CD14-positive monocyte (primary cell): Measurements from ENCODE around the gene TDRKH. TPM values are rescaled to one million over a fixed set of nuclear protein-coding genes. Genes with fewer than 3 reads are reported as not detected.

Experiments used
- DNase-seq, 3 donors: peaks; one replicate each; pipeline ENCODE4 v3.0.0-alpha.2; 2011 to 2022
- H2AFZ ChIP-seq: 2 replicates; pipeline ENCODE4 v1.6.0; 2012; ENCODE audit warnings: mild to moderate bottlenecking, low read depth, low read length, inconsistent platforms; ENCODE audit not compliant: insufficient read depth, poor library complexity, severe bottlenecking
- H3K27ac ChIP-seq, 2 donors: 1 replicate in 1 of 2; 2 replicates in 1 of 2; pipeline ENCODE4 v1.5.1; 2012 to 2013; ENCODE audit warnings: low read length in 2 of 2, control low read depth in 1 of 2, inconsistent platforms in 1 of 2, low read depth in 1 of 2, mild to moderate bottlenecking in 1 of 2
- H3K27me3 ChIP-seq, 2 donors: one replicate each; pipeline versions ENCODE4 v1.6.0 to v1.6.1; 2011 to 2013; ENCODE audit warnings: low read length in 2 of 2; ENCODE audit not compliant: control insufficient read depth in 2 of 2, insufficient read depth in 2 of 2
- H3K36me3 ChIP-seq, 2 donors: replicated peaks in 1 of 2; 1 replicate in 1 of 2; 2 replicates in 1 of 2; pipeline versions ENCODE4 v1.5.1 to v1.6.1; 2012 to 2013; ENCODE audit warnings: low read length in 2 of 2, control low read depth in 1 of 2, inconsistent platforms in 1 of 2, mild to moderate bottlenecking in 1 of 2; ENCODE audit not compliant: insufficient read depth in 2 of 2, control insufficient read depth in 1 of 2
- H3K4me1 ChIP-seq, 2 donors: 1 replicate in 1 of 2; 2 replicates in 1 of 2; pipeline versions ENCODE4 v1.5.1 to v1.6.1; 2012 to 2013; ENCODE audit warnings: low read length in 2 of 2, control low read depth in 1 of 2, inconsistent platforms in 1 of 2, mild to moderate bottlenecking in 1 of 2, moderate library complexity in 1 of 2; ENCODE audit not compliant: insufficient read depth in 2 of 2, control insufficient read depth in 1 of 2
- H3K4me2 ChIP-seq: replicated peaks from 2 replicates; pipeline ENCODE3; 2012; ENCODE audit warnings: low read length, moderate library complexity, mild to moderate bottlenecking; ENCODE audit not compliant: poor library complexity, severe bottlenecking; ENCODE audit errors: extremely low read depth
- H3K4me3 ChIP-seq, 3 experiments: fragments of 200-600 bp in 1 of 3; sonication (generic) in 1 of 3; replicated peaks in 1 of 3; 1 replicate in 2 of 3; 2 replicates in 1 of 3; pipeline ENCODE4 v1.5.1; 2011 to 2013; ENCODE audit warnings: low read length in 3 of 3, mild to moderate bottlenecking in 3 of 3, control low read depth in 2 of 3, low read depth in 2 of 3, inconsistent platforms in 1 of 3, moderate library complexity in 1 of 3
- H3K79me2 ChIP-seq: 2 replicates; pipeline ENCODE4 v1.6.0; 2012; ENCODE audit warnings: mild to moderate bottlenecking, control low read depth, inconsistent platforms, low read length, moderate library complexity; ENCODE audit not compliant: insufficient read depth
- H3K9ac ChIP-seq: 2 replicates; pipeline ENCODE4 v1.6.0; 2017; ENCODE audit warnings: low read length, mild to moderate bottlenecking; ENCODE audit not compliant: insufficient read depth, poor library complexity, severe bottlenecking
- H3K9me3 ChIP-seq, 2 donors: replicated peaks in 1 of 2; 1 replicate in 1 of 2; 2 replicates in 1 of 2; pipeline versions ENCODE4 v1.5.1 to v1.6.1; 2012 to 2013; ENCODE audit warnings: low read length in 2 of 2, control low read depth in 1 of 2; ENCODE audit not compliant: control insufficient read depth in 1 of 2, insufficient read depth in 1 of 2
- H4K20me1 ChIP-seq: 2 replicates; pipeline ENCODE4 v1.6.0; 2012; ENCODE audit warnings: mild to moderate bottlenecking, low read length, control low read depth, moderate library complexity; ENCODE audit not compliant: insufficient read depth
- H3K27ac Mint-ChIP-seq, 7 donors: one replicate each; pipeline ENCODE4 v1.8.0; 2020; ENCODE audit warnings: mild to moderate bottlenecking in 7 of 7, mixed read lengths in 7 of 7, moderate library complexity in 6 of 7, inconsistent platforms in 2 of 7
- H3K27me3 Mint-ChIP-seq, 3 donors: one replicate each; pipeline ENCODE4 v1.8.0; 2021 to 2022; ENCODE audit warnings: low read depth in 3 of 3, mild to moderate bottlenecking in 3 of 3, mixed read lengths in 3 of 3, moderate library complexity in 3 of 3, inconsistent platforms in 1 of 3
- H3K36me3 Mint-ChIP-seq, 2 donors: one replicate each; pipeline ENCODE4 v1.8.0; 2020; ENCODE audit warnings: mixed read lengths in 2 of 2, inconsistent platforms in 1 of 2, mild to moderate bottlenecking in 1 of 2
- H3K4me1 Mint-ChIP-seq: one replicate; pipeline ENCODE4 v1.8.0; 2020; ENCODE audit warnings: mild to moderate bottlenecking, mixed read lengths
- H3K4me3 Mint-ChIP-seq, 2 donors: one replicate each; pipeline ENCODE4 v1.8.0; 2020; ENCODE audit warnings: mild to moderate bottlenecking in 2 of 2, mixed read lengths in 2 of 2, moderate library complexity in 1 of 2
- H3K9me3 Mint-ChIP-seq, 7 donors: one replicate each; pipeline ENCODE4 v1.8.0; 2020 to 2022; ENCODE audit warnings: mixed read lengths in 7 of 7, mild to moderate bottlenecking in 6 of 7, moderate library complexity in 6 of 7, inconsistent platforms in 2 of 7
- CTCF ChIP-seq: fragments of 200-600 bp; IDR thresholded peaks from one replicate; pipeline ENCODE4 v1.8.0; 2022; ENCODE audit warnings: antibody characterized with exemption, mild to moderate bottlenecking
- WGBS: methylation state at CpG from one replicate; pipeline ENCODE4 v1.1.5; 2013; ENCODE audit warnings: missing lambda C conversion rate; ENCODE audit not compliant: insufficient coverage; 5-methylcytosine and 5-hydroxymethylcytosine counted together
- intact Hi-C, 2 donors: fragments of 100-400 bp; cut with micrococcal nuclease; formaldehyde crosslinking; loops; one replicate each; pipeline versions ENCODE4 v1.15.0 to v1.15.1; 2023
- polyA plus RNA-seq, 3 donors: library from polyadenylated mRNA; depleted of rRNA in 1 of 3; unstranded in 2 of 3; stranded (reverse) in 1 of 3; fragments of 300-500 nt in 2 of 3; fragments of >200 nt in 1 of 3; fragmentation: Illumina TruSeq in 2 of 3; gene quantifications; 1 replicate in 2 of 3; 2 replicates in 1 of 3; pipeline ENCODE4 v1.2.3, GENCODE V29; 2012 to 2021

Gene TDRKH
- polyA plus RNA-seq, 3 donors = 0.72 to 1.6 (median 1.1) TPM

DNA sequence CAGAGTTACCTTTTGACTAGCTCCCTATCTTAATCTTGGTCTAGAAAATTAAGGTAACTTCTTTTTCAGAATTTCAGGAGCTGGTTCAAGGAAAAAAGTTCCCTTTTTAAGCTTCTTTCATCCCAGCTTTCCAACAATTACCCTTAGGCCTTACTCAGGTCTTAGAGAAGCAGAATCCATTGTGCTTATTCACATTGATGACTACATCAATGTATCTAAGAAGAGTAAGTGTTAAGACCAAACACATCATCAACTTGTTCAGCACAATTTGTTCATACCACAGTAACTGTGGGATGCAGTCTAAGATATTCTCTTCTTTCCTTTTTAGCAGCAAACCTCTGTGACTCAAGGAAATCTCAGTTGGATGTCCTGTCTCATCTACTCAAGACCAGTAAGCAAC lies 31.1 kb downstream of the TDRKH start:
- no peaks in the 10 kb centered on the region for H3K9me3 ChIP-seq
- peaks cover 15 to 17% of the 10 kb centered on the region in 2 donors for H3K4me1 ChIP-seq
- H3K4me3 ChIP-seq = no peak overlapping the region
- no peaks in the 10 kb centered on the region for H4K20me1 ChIP-seq
- Mint-ChIP-seq H3K4me1 (peaks cover 23% of the 10 kb centered on the region), H3K36me3 (peaks cover 37 to 52% of the 10 kb centered on the region in 2 donors), H3K27me3 (no peaks in the 10 kb centered on the region), H3K4me3 (no peak overlapping the region), H3K9me3 (peaks cover 0 to 2% (median 0%) of the 10 kb centered on the region in 7 donors), H3K27ac (no peak overlapping the region)
- H3K27ac ChIP-seq = no peak overlapping the region
- no peak overlapping the region for H2AFZ ChIP-seq
- H3K9ac ChIP-seq = no peak overlapping the region
- intact Hi-C loops = no loop called here
- no peak for DNase-seq
- H3K27me3 ChIP-seq = no peaks in the 10 kb centered on the region
- TF ChIP-seq CTCF = no peak
- H3K36me3 ChIP-seq = peaks cover 23 to 45% of the 10 kb centered on the region in 2 donors
- H3K79me2 ChIP-seq = no peaks in the 10 kb centered on the region
- no peak overlapping the region for H3K4me2 ChIP-seq

DNA sequence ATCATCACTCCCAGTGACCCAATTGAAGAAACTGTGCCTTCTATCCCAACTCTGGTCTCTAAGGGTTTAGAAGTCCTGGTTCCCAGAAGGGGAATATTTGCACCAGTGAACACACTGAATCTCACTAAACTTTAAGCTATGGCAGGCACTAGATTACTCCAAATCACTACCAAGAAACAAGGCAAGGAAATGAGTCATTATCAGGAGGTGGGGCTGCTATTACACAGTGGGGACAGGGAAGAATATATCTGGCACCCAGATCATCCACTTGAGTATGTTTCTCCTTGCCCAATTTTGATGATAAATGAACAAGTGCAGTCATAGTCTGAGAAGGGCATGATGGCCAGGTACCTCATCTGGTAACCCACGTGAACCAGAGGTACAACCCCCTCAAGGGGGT lies 34.0 kb downstream of the TDRKH start:
- H3K4me3 ChIP-seq = no peak overlapping the region
- H3K4me1 ChIP-seq = no peaks in the 10 kb centered on the region
- no peak overlapping the region for H3K4me2 ChIP-seq
- H2AFZ ChIP-seq = no peak overlapping the region
- peaks cover 20 to 39% of the 10 kb centered on the region in 2 donors for H3K36me3 ChIP-seq
- Mint-ChIP-seq H3K27me3 (peaks cover 2 to 5% (median 5%) of the 10 kb centered on the region in 3 donors), H3K27ac (peak overlapping the region in 1 of 7 donors; percentile 39), H3K4me3 (no peak overlapping the region), H3K9me3 (no peaks in the 10 kb centered on the region), H3K4me1 (peaks cover 7% of the 10 kb centered on the region), H3K36me3 (peaks cover 31 to 45% of the 10 kb centered on the region in 2 donors)
- no peaks in the 10 kb centered on the region for H3K79me2 ChIP-seq
- DNase-seq = peak in 1 of 3 donors; percentile 20
- intact Hi-C loops = no loop called here
- WGBS = no CpG with 5 or more reads among the region's 1 CpG
- H3K27ac ChIP-seq = no peak overlapping the region
- no peaks in the 10 kb centered on the region for H3K9me3 ChIP-seq
- H3K27me3 ChIP-seq = no peaks in the 10 kb centered on the region
- no peak overlapping the region for H3K9ac ChIP-seq
- H4K20me1 ChIP-seq = no peaks in the 10 kb centered on the region
- TF ChIP-seq CTCF = no peak
